Right cardiac atrium (tissue), 5 donors: Measurements from ENCODE around the gene RAMACL. TPM values are rescaled to one million over a fixed set of nuclear protein-coding genes. Genes with fewer than 3 reads are reported as not detected.
A peak's percentile ranks its signal among the peaks of the same experiment; 100 is the strongest.
"Not testable (repeated sequence)": the region's sequence is repeated elsewhere in the genome, so short reads cannot be mapped to it uniquely, and the experiment has no call there.

Experiments
- ATAC-seq, 2 donors: fragments of 200-7000 bp; cut with Tn5 transposase; one replicate each; pipeline versions ENCODE4 v1.8.0 to v1.9.1; 2020; ENCODE audit warnings: moderate library complexity in 2 of 2, mild to moderate bottlenecking in 1 of 2
- DNase-seq, 3 donors: peaks; one replicate each; pipeline ENCODE4 v3.0.0-alpha.2; 2020
- H3K27ac ChIP-seq: one replicate; pipeline ENCODE4 v1.5.1; 2013; ENCODE audit warnings: mild to moderate bottlenecking, low read length, control low read depth, moderate library complexity
- H3K27me3 ChIP-seq: one replicate; pipeline ENCODE4 v1.6.1; 2013; ENCODE audit not compliant: control insufficient read depth, insufficient read depth
- H3K4me1 ChIP-seq: one replicate; pipeline ENCODE4 v1.6.1; 2013; ENCODE audit warnings: low read length; ENCODE audit not compliant: control insufficient read depth, insufficient read depth
- H3K4me3 ChIP-seq: one replicate; pipeline ENCODE4 v1.5.1; 2013; ENCODE audit warnings: low read length, control low read depth
- H3K9me3 ChIP-seq: one replicate; pipeline ENCODE4 v1.6.1; 2013; ENCODE audit warnings: low read length; ENCODE audit not compliant: control insufficient read depth
- WGBS: extraction: QIAGEN DNeasy Blood & Tissue Kit; methylation state at CpG from one replicate; pipeline ENCODE4 v1.1.7; 2013; 5-methylcytosine and 5-hydroxymethylcytosine counted together
- intact Hi-C, 4 donors: fragments of 100-400 bp; cut with DNase I; formaldehyde crosslinking; loops; one replicate each; pipeline versions ENCODE4 v1.11.0 to v1.14.0; 2022 to 2023
- polyA plus RNA-seq: library from polyadenylated mRNA; stranded (reverse); fragments of 200-250 nt; gene quantifications from one replicate; pipeline ENCODE4 v1.2.3, GENCODE V29; 2013
- total RNA-seq, 4 donors: library from RNA; stranded (reverse); fragmentation: NEBNext Ultra II Directional; extraction: Animal tissue kit (Norgen Biotek cat#: 25700); gene quantifications; one replicate each; pipeline ENCODE4 v1.2.1, GENCODE V29; 2021
- donor health status: healthy with polysubstance abuse.
- donor health status: DM: no; HTN: yes; CAD: no.
- donor health status: DM: no; HTN: no; CAD: no.
- donor health status: DM: no; HTN: yes; CAD: no; lungs with severe emphysema.
- donor health status: DM: yes; HTN: yes; CAD: no.

The RAMACL gene
- total and polyA plus RNA-seq, 5 donors: 0.31 to 1.0 (median 0.47) TPM

- WGBS: 84% methylated on average over 15 of the region's 15 CpGs
- Histone ChIP-seq H3K4me1 (peaks cover 3% of the 10 kb centered on the region), H3K9me3 (no peaks in the 10 kb centered on the region), H3K4me3 (no peak overlapping the region), H3K27me3 (no peaks in the 10 kb centered on the region), H3K27ac (no peak overlapping the region)
- intact Hi-C loops: no loop called here
- DNase-seq (no peak), ATAC-seq (no peak)
Measured at GRCh38 chr6:166583230-166583965, 3.1 kb downstream of the RAMACL start.

DNA sequence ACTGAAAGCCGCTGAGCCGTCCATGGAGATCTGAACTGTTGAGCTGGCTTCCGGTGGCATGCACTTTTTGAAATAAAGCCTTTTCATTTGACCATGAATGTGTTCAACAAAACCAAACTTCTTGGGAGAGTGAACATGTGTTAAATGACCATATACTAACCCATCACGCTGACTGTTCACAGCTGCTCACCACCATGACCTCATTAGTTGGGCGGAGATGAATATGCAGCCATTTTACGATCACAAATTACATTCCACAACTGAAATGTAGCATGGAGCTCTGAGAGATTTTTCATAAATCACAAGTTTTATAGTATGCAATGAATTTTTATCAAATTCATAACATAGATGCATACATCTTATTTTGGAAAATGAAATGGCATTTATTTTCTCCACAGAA is 4.2 kb downstream of the RAMACL start:
- Histone ChIP-seq H3K27me3 (no peaks in the 10 kb centered on the region), H3K9me3 (no peaks in the 10 kb centered on the region), H3K27ac (no peak overlapping the region), H3K4me1 (peaks cover 3% of the 10 kb centered on the region), H3K4me3 (no peak overlapping the region)
- intact Hi-C loops: no loop called here
- ATAC-seq: no peak
- DNase-seq: no peak
- WGBS: 87% methylated on average over 6 of the region's 6 CpGs

- H3K4me3 ChIP-seq, H3K27me3 ChIP-seq, H3K27ac ChIP-seq, H3K4me1 ChIP-seq, intact Hi-C loops, H3K9me3 ChIP-seq, ATAC-seq: not testable (repeated sequence)
- peak in 1 of 3 donors; percentile 31 for DNase-seq
- WGBS: 95% methylated on average over 8 of the region's 8 CpGs
Measured at GRCh38 chr6:166581801-166582200, 4.7 kb downstream of the RAMACL start.

DNA sequence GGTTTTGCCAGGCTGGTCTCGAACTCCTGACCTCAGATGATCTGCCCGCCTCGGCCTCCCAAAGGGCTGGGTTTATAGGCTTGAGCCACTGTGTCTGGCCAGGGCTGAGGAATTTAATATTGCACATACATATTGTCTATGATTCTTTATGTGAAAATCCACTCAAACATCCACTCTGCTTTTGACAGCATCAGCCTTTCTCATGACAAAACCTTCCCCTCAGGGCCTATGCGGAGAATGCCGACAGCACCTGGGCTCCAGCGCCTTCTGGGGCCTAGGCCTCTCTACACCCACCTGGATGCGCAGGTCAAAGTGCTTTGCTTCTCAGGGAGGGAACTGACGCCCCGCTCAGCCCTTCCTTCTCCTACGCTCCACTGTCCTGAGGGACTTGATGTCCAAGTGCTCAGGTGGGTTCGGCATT is 5.4 kb downstream of the RAMACL start:
- ATAC-seq (no peak), DNase-seq (no peak)
- Histone ChIP-seq H3K4me1 (peaks cover 3% of the 10 kb centered on the region), H3K9me3 (no peaks in the 10 kb centered on the region), H3K4me3 (no peak overlapping the region), H3K27me3 (no peaks in the 10 kb centered on the region), H3K27ac (no peak overlapping the region)
- intact Hi-C loops: no loop called here
- WGBS: 94% methylated on average over 11 of the region's 11 CpGs

GRCh38 chr6:166580076-166581050 is 6.1 kb downstream of the RAMACL start:
- H3K4me3 ChIP-seq: no peak overlapping the region
- 91% methylated on average over 17 of the region's 17 CpGs for WGBS
- H3K4me1 ChIP-seq: peaks cover 3% of the 10 kb centered on the region
- no peaks in the 10 kb centered on the region for H3K27me3 ChIP-seq
- DNase-seq (no peak), ATAC-seq (no peak)
- no peak overlapping the region for H3K27ac ChIP-seq
- intact Hi-C loops: no loop called here
- H3K9me3 ChIP-seq: no peaks in the 10 kb centered on the region

- H3K9me3 ChIP-seq: no peaks in the 10 kb centered on the region
- WGBS: 72% methylated on average over 9 of the region's 9 CpGs
- DNase-seq (no peak), ATAC-seq (no peak)
- H3K4me1 ChIP-seq: peaks cover 3% of the 10 kb centered on the region
- no peak overlapping the region for H3K27ac ChIP-seq
- no peaks in the 10 kb centered on the region for H3K27me3 ChIP-seq
- intact Hi-C loops: no loop called here
- no peak overlapping the region for H3K4me3 ChIP-seq
Measured at GRCh38 chr6:166579237-166579850, 7.1 kb downstream of the RAMACL start.

- ATAC-seq: no peak
- Histone ChIP-seq H3K9me3 (no peaks in the 10 kb centered on the region), H3K27ac (no peak overlapping the region), H3K4me3 (no peak overlapping the region), H3K4me1 (no peaks in the 10 kb centered on the region), H3K27me3 (no peaks in the 10 kb centered on the region)
- DNase-seq: no peak
- intact Hi-C loops: no loop called here
- WGBS: 94% methylated on average over 15 of the region's 15 CpGs
Measured at GRCh38 chr6:166578536-166579236, 7.8 kb downstream of the RAMACL start.

DNA sequence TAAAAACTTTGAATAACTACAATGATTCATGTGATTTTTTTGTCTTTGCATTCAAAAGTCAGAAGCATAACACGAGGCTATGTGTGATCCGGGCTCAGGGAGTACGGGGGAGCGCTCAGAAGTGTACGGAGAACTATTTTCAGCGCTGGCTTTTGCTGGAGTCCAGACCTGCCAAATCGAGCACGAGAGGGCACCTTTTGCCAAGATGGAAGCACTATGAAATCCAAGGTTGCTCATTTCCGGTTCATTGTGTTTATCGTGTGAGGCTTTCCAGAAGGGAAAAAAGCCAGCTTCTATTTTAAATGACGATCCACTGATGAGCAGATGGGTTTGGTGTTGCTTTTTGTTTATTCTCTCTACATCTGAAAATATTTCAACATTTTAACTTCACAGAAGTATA is 11.3 kb downstream of the RAMACL start:
- Histone ChIP-seq H3K4me1 (peaks cover 3% of the 10 kb centered on the region), H3K9me3 (no peaks in the 10 kb centered on the region), H3K27me3 (no peaks in the 10 kb centered on the region), H3K4me3 (no peak overlapping the region), H3K27ac (no peak overlapping the region)
- ATAC-seq: peak; percentile 70
- WGBS: 59% methylated on average over 11 of the region's 11 CpGs
- intact Hi-C loops: no loop called here
- DNase-seq: no peak

GRCh38 chr6:166573511-166574216 is 12.8 kb downstream of the RAMACL start:
- intact Hi-C loops: no loop called here
- H3K27me3 ChIP-seq: no peaks in the 10 kb centered on the region
- ATAC-seq (no peak), DNase-seq (no peak)
- WGBS: 87% methylated on average over 18 of the region's 18 CpGs
- H3K4me3 ChIP-seq: no peak overlapping the region
- H3K27ac ChIP-seq: no peak overlapping the region
- H3K9me3 ChIP-seq: no peaks in the 10 kb centered on the region
- peaks cover 3% of the 10 kb centered on the region for H3K4me1 ChIP-seq
